HEK293 (cell line): Measurements from ENCODE around the gene ADCK2.

Experiments used
- CTCF ChIP-seq: fragments of 450-650 bp; formaldehyde crosslinking; IDR thresholded peaks from 2 replicates; pipeline ENCODE4 v1.5.1; 2016; ENCODE audit warnings: missing biosample characterization, missing genetic modification characterization
- REST ChIP-seq: fragments of 450-650 bp; formaldehyde crosslinking; IDR thresholded peaks from 2 replicates; pipeline ENCODE4 v1.5.1; 2016; ENCODE audit warnings: missing biosample characterization, missing genetic modification characterization
- SCRT2 ChIP-seq: fragments of 450-650 bp; formaldehyde crosslinking; IDR thresholded peaks from 2 replicates; pipeline ENCODE4 v1.5.1; 2016; ENCODE audit warnings: missing biosample characterization, missing genetic modification characterization
- TRIM28 ChIP-seq: IDR thresholded peaks from 2 replicates; pipeline ENCODE4 v1.6.1; 2011; ENCODE audit warnings: low read length, control low read depth, borderline replicate concordance
- ZBTB6 ChIP-seq: fragments of 450-650 bp; formaldehyde crosslinking; IDR thresholded peaks from 2 replicates; pipeline ENCODE4 v1.5.1; 2017; ENCODE audit warnings: missing biosample characterization, missing genetic modification characterization
- ZBTB7A ChIP-seq: fragments of 450-650 bp; formaldehyde crosslinking; IDR thresholded peaks from 2 replicates; pipeline ENCODE4 v1.5.1; 2016; ENCODE audit warnings: low read depth, missing biosample characterization, missing genetic modification characterization
- ZBTB8A ChIP-seq: fragments of 450-650 bp; formaldehyde crosslinking; IDR thresholded peaks from 2 replicates; pipeline ENCODE4 v1.5.1; 2016; ENCODE audit warnings: missing biosample characterization, missing genetic modification characterization
- ZNF274 ChIP-seq, 2 experiments: fragments of 200-500 bp in 1 of 2; fragments of 450-650 bp in 1 of 2; sonication (Bioruptor generic) in 1 of 2; formaldehyde crosslinking in 1 of 2; IDR thresholded peaks; 2 replicates each; pipeline versions ENCODE4 v1.5.1 to v1.6.1; 2014 to 2016; ENCODE audit warnings: borderline replicate concordance in 1 of 2, inconsistent platforms in 1 of 2, low read length in 1 of 2, missing biosample characterization in 1 of 2, missing genetic modification characterization in 1 of 2
- ZNF416 ChIP-seq: fragments of 450-650 bp; formaldehyde crosslinking; IDR thresholded peaks from 2 replicates; pipeline ENCODE4 v1.5.1; 2016; ENCODE audit warnings: missing biosample characterization, missing genetic modification characterization
- ZNF433 ChIP-seq: fragments of 450-650 bp; formaldehyde crosslinking; IDR thresholded peaks from 2 replicates; pipeline ENCODE4 v1.5.1; 2016; ENCODE audit warnings: missing biosample characterization, missing genetic modification characterization, low read depth
- ZNF513 ChIP-seq: fragments of 450-650 bp; IDR thresholded peaks from 2 replicates; pipeline ENCODE4 v1.5.1; 2018; ENCODE audit warnings: missing biosample characterization, missing genetic modification characterization
- ZNF629 ChIP-seq: fragments of 450-650 bp; formaldehyde crosslinking; IDR thresholded peaks from 2 replicates; pipeline ENCODE4 v1.5.1; 2017; ENCODE audit warnings: missing biosample characterization, missing genetic modification characterization
- ZSCAN23 ChIP-seq: fragments of 450-650 bp; formaldehyde crosslinking; IDR thresholded peaks from 2 replicates; pipeline ENCODE4 v1.5.1; 2016; ENCODE audit warnings: missing biosample characterization, missing genetic modification characterization

GRCh38 chr7:140681766-140682165 is 9.0 kb downstream of the ADCK2 start:
- no peak for TF ChIP-seq TRIM28
- TF ChIP-seq ZNF513, result no peak
- no peak for TF ChIP-seq CTCF (tag by site-specific recombination)
- no peak for TF ChIP-seq SCRT2 (tag by site-specific recombination)
- TF ChIP-seq ZNF433 (tag by site-specific recombination), result no peak
- no peak for TF ChIP-seq ZNF274 (IDR thresholded peaks at IDR 0.05; ENCODE audit: low read length)
- TF ChIP-seq ZNF274 (tag by site-specific recombination; IDR thresholded peaks at IDR 0.05; ENCODE audit: borderline replicate concordance), result no peak
- TF ChIP-seq REST (tag by site-specific recombination), result no peak
- no peak for TF ChIP-seq ZSCAN23
- TF ChIP-seq ZNF629 (tag by site-specific recombination), result no peak
- TF ChIP-seq ZBTB7A (tag by site-specific recombination), result no peak
- no peak for TF ChIP-seq ZBTB6 (tag by site-specific recombination)
- no peak for TF ChIP-seq ZNF416 (tag by site-specific recombination)
- TF ChIP-seq ZBTB8A (tag by site-specific recombination), result no peak
